ENCODE results near the gene MARVELD1. TPM values are rescaled to one million over a fixed set of nuclear protein-coding genes. Genes with fewer than 3 reads are reported as not detected.

MARVELD1 gene
- total and polyA plus RNA-seq, 2 of the 13 experiments (the other 11 are each of a cell fraction or from before 2014, with no cell fraction given), result not detected

GRCh38 chr10:97707134-97707861 lies 6.2 kb upstream of the MARVELD1 start (continued):
- TF ChIP-seq ZNF652 (CRISPR knock-in tag; IDR thresholded peaks at IDR 0.05; ENCODE audit: borderline replicate concordance, low read depth), result no peak
- no peak for TF ChIP-seq FOXA1 (IDR thresholded peaks at IDR 0.05)
- TF ChIP-seq FOXA1 (CRISPR knock-in tag; IDR thresholded peaks at IDR 0.05), result peak; percentile 62
- TF ChIP-seq MXD4 (CRISPR knock-in tag; IDR thresholded peaks at IDR 0.05), result peak; percentile 73; the same call in 1 of the 2 replicates
- TF ChIP-seq ETV5 (CRISPR knock-in tag; IDR thresholded peaks at IDR 0.05; ENCODE audit: borderline replicate concordance), result peak; percentile 25; the same call in 1 of the 2 replicates
- TF ChIP-seq ZSCAN5A (CRISPR knock-in tag; IDR thresholded peaks at IDR 0.05; ENCODE audit: borderline replicate concordance), result no peak
- TF ChIP-seq NRL (CRISPR knock-in tag; IDR thresholded peaks at IDR 0.05; ENCODE audit: borderline replicate concordance), result peak; percentile 20; the same call in 1 of the 2 replicates
- peak; percentile 70 for TF ChIP-seq ZNF772 (CRISPR knock-in tag; IDR thresholded peaks at IDR 0.05)
- TF ChIP-seq ZNF558 (CRISPR knock-in tag; IDR thresholded peaks at IDR 0.05; ENCODE audit: borderline replicate concordance), result peak; percentile 72; the same call in 1 of the 2 replicates
- no peak for TF ChIP-seq MZF1 (CRISPR knock-in tag; IDR thresholded peaks at IDR 0.05; ENCODE audit: borderline replicate concordance)
- peak; percentile 80 for TF ChIP-seq ZFX (CRISPR knock-in tag; IDR thresholded peaks at IDR 0.05; ENCODE audit: low read depth)
- 0 out of 2 replicates have a peak, but pooled peaks have one; percentile 19 for TF ChIP-seq NR0B2 (CRISPR knock-in tag; IDR thresholded peaks at IDR 0.05)
- TF ChIP-seq RARG (CRISPR knock-in tag; IDR thresholded peaks at IDR 0.05; ENCODE audit: low read depth), result no peak
- TF ChIP-seq CENPT (CRISPR knock-in tag; IDR thresholded peaks at IDR 0.05; ENCODE audit: low read depth), result no peak
- TF ChIP-seq NCOA2 (CRISPR knock-in tag; IDR thresholded peaks at IDR 0.05), result peak; percentile 53; the same call in 1 of the 2 replicates
- TF ChIP-seq HDAC1 (CRISPR knock-in tag; IDR thresholded peaks at IDR 0.05), result peak; percentile 36; the same call in 1 of the 2 replicates
- TF ChIP-seq SKIL (CRISPR knock-in tag; IDR thresholded peaks at IDR 0.05; ENCODE audit: borderline replicate concordance), result peak; percentile 49; the same call in 1 of the 2 replicates
- peak; percentile 28; the same call in 1 of the 2 replicates for TF ChIP-seq ZNF205 (CRISPR knock-in tag; IDR thresholded peaks at IDR 0.05)
- TF ChIP-seq E2F2 (CRISPR knock-in tag; IDR thresholded peaks at IDR 0.05; ENCODE audit: borderline replicate concordance), result no peak
- TF ChIP-seq CBFB (CRISPR knock-in tag; IDR thresholded peaks at IDR 0.05), result no peak
- peak; percentile 22; the same call in 1 of the 2 replicates for TF ChIP-seq FOSL2 (CRISPR knock-in tag; IDR thresholded peaks at IDR 0.05)
- peak; percentile 98 for TF ChIP-seq HNF4A (CRISPR knock-in tag; IDR thresholded peaks at IDR 0.05)

Measured in HepG2 (cell line).